ENCODE data around the gene SNORC.
A peak's percentile ranks its signal among the peaks of the same experiment; 100 is the strongest.
"Not testable (repeated sequence)": the region's sequence is repeated elsewhere in the genome, so short reads cannot be mapped to it uniquely, and the experiment has no call there.

Gene SNORC

DNA sequence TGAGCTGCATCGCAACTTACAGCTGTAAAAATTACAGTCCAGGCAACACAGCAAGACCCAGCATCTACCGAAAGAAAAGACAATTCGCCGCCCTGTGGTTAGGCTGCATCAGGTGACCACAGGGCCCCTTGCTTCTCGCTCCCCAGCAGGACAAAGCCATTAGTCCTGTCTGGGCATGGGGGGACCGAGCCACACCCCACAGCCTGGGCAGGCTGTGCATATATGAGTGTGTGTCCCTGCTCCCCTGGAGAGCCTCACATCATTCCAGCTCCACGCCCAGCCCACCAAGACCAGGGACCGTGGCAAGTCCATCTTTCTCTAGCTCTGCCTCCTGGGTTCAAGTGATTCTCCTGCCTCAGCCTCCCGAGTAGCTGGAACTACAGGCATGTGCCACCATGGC, 33.9 kb downstream of the SNORC start:
- Histone ChIP-seq H3K4me1 (ENCODE audit: insufficient read depth, low read length) (peaks cover 14% of the 10 kb centered on the region), H3K36me3 (ENCODE audit: insufficient read depth, low read length) (no peaks in the 10 kb centered on the region), H3K9me3 (ENCODE audit: control insufficient read depth, insufficient read depth, low read length) (no peaks in the 10 kb centered on the region), H3K9ac (ENCODE audit: low read depth, low read length) (no peak overlapping the region)

DNA sequence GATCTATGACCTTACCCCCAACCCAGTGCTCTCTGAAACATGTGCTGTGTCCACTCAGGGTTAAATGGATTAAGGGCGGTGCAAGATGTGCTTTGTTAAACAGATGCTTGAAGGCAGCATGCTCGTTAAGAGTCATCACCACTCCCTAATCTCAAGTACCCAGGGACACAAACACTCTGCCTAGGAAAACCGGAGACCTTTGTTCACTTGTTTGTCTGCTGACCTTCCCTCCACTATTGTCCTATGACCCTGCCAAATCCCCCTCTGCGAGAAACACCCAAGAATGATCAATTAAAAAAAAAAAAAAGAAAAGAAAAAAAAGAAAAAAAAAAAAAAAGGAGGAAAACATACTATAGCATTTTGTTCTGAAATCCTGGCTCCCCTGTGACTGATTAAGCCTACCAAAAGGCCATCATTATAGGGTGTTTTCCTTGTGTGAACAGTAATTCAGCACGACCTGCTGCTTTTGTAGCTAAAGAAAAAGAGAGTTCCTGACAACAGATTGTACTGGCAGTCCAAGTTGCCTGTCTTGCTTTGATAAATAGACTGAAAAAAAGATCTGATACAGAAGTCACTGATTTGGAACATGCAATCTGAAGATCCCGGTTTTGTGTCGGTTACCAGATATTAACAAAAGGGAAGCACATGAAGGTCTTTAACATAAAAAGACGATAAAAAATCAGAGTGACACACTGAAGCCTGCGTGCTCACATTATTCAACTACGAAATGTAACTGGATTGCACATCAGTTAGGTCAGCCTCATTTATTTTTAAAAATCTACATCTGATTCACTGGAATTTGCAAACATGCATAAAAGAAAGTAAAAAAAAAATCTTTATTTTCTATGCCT, 37.0 kb downstream of the SNORC start:
- not testable (repeated sequence) for H3K4me1 ChIP-seq (ENCODE audit: insufficient read depth, low read length); H3K36me3 ChIP-seq (ENCODE audit: insufficient read depth, low read length); H3K9me3 ChIP-seq (ENCODE audit: control insufficient read depth, insufficient read depth, low read length); H3K9ac ChIP-seq (ENCODE audit: low read depth, low read length)

DNA sequence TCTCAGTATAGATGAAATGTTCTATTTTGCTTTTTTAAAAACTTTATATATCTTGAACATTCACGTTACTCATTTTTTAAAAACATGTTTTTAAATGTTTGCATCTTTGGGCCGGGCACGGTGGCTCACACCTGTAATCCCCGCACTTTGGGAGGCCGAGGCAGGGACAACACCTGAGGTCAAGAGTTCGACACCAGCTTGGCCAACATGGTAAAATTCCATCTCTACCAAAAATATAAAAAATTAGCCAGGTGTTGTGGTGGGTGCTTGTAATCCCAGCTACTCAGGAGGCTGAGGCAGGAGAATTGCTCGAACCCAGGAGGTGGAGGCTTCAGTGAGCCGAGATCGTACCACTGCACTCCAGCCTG, 37.6 kb downstream of the SNORC start:
- not testable (repeated sequence) for H3K4me1 ChIP-seq (ENCODE audit: insufficient read depth, low read length); H3K9me3 ChIP-seq (ENCODE audit: control insufficient read depth, insufficient read depth, low read length); H3K9ac ChIP-seq (ENCODE audit: low read depth, low read length); H3K36me3 ChIP-seq (ENCODE audit: insufficient read depth, low read length)

DNA sequence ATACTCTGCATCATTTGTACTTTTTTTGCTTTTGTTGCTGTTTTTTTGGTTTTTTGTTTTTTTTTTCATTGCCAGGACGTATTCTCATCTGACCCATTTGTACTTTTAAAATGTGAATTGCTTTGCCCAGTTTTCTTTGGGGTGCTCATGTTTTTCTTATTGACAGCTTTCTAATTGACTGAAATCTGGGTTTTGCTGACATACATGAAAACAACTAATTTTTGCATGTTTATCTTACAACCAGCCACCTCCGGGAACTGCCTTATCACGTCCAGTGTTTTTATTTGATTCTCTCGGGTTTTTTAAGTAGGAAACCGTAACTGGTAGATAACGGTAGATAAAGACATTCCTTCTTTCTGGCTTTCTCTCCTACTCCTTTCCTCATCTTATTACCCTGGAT, 38.6 kb downstream of the SNORC start:
- H3K4me1 ChIP-seq (ENCODE audit: insufficient read depth, low read length), result no peaks in the 10 kb centered on the region
- no peak overlapping the region for H3K9ac ChIP-seq (ENCODE audit: low read depth, low read length)
- peaks cover 6% of the 10 kb centered on the region; the same call in 1 of the 2 replicates for H3K9me3 ChIP-seq (ENCODE audit: control insufficient read depth, insufficient read depth, low read length)
- no peaks in the 10 kb centered on the region for H3K36me3 ChIP-seq (ENCODE audit: insufficient read depth, low read length)

DNA sequence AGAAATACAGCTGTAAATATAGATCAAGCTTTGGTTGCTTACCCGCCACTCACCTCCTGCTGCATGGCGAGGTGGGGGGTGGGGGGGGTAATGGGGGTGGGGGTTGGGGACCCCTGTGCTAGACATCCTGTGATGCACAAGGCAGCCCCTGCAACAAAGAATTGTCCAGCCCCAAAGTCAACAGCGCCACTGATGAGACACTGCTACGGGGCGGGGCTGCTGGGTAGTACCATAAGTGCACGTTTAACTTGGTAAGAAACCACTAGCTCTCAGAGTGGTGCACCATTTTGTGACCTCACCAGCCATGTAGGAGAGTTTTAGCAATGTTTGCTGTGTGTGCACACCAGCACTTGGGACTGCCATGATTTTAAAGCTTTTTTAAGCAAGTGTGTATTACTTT, 40.3 kb downstream of the SNORC start:
- Histone ChIP-seq H3K9ac (ENCODE audit: low read depth, low read length) (no peak overlapping the region), H3K36me3 (ENCODE audit: insufficient read depth, low read length) (no peaks in the 10 kb centered on the region), H3K4me1 (ENCODE audit: insufficient read depth, low read length) (no peaks in the 10 kb centered on the region), H3K9me3 (ENCODE audit: control insufficient read depth, insufficient read depth, low read length) (peaks cover 6% of the 10 kb centered on the region; the same call in 1 of the 2 replicates)

DNA sequence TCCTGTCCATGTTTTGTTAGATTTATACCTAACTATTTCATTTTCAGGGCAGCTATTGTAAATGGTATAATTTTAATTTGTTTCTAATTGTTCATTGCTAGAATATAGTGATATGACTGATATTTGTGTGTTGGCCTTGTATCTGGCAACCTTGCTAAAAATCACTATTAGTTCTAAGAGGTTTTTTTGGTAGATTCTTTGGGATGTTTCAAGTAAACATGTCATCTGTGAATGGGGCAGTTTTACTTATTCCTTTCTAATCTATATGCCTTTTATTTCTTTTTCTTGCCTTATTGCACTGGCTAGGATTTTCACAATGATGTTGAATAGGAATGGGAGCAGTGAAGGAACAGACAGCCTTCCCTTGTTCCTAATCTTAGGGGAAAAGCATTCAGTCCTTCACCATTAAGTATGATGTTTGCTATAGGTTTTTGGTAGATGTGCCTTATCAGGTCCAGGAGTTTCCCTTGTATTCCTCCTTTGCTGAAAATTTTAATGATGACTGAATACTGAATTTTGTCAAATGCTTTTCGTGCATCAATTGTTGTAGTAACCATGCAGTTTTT, 41.7 kb downstream of the SNORC start:
- H3K9ac ChIP-seq (ENCODE audit: low read depth, low read length), result no peak overlapping the region
- H3K9me3 ChIP-seq (ENCODE audit: control insufficient read depth, insufficient read depth, low read length), result peaks cover 6% of the 10 kb centered on the region; the same call in 1 of the 2 replicates
- H3K36me3 ChIP-seq (ENCODE audit: insufficient read depth, low read length), result no peaks in the 10 kb centered on the region
- no peaks in the 10 kb centered on the region for H3K4me1 ChIP-seq (ENCODE audit: insufficient read depth, low read length)

DNA sequence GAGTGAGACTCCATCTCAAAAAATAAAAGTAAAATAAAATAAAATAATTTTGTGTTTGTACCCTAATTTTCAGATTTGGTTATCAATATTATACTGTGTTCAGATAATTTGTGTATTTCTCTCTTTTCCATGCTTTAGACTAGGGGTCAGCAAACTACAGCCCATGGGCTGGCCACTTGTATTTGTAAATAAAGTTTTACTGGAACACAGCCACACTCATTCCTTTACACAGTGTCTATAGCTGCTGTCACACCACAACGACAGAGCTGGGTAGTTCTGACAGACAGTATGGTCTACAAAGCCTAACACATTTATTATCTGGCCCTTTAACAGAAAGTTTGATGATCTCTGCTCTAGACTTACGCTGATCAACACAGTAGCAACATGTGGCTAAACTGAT, 43.8 kb downstream of the SNORC start:
- Histone ChIP-seq H3K9ac (ENCODE audit: low read depth, low read length) (no peak overlapping the region), H3K36me3 (ENCODE audit: insufficient read depth, low read length) (no peaks in the 10 kb centered on the region), H3K9me3 (ENCODE audit: control insufficient read depth, insufficient read depth, low read length) (peaks cover 6% of the 10 kb centered on the region; the same call in 1 of the 2 replicates), H3K4me1 (ENCODE audit: insufficient read depth, low read length) (no peaks in the 10 kb centered on the region)

DNA sequence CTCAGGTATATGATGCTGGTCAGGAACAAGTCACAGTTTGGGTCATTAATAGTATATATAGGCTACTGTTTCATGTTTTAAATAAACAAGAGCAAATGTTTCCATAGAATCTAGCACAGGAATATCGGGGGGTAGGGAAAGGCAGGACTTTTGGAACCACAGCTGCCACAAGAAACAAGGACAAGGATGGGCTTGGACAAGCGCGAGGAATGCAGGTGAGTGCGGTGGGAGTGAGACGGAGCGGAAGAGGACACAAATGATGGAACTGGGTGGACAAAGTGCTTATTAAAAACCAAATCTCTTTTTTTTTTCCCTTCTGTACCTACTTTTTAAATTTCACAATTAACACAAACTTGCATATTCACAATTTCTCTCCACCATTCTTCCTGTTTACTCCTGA, 49.1 kb downstream of the SNORC start:
- Histone ChIP-seq H3K9ac (ENCODE audit: low read depth, low read length) (no peak overlapping the region), H3K9me3 (ENCODE audit: control insufficient read depth, insufficient read depth, low read length) (no peaks in the 10 kb centered on the region), H3K4me1 (ENCODE audit: insufficient read depth, low read length) (no peaks in the 10 kb centered on the region), H3K36me3 (ENCODE audit: insufficient read depth, low read length) (no peaks in the 10 kb centered on the region)

DNA sequence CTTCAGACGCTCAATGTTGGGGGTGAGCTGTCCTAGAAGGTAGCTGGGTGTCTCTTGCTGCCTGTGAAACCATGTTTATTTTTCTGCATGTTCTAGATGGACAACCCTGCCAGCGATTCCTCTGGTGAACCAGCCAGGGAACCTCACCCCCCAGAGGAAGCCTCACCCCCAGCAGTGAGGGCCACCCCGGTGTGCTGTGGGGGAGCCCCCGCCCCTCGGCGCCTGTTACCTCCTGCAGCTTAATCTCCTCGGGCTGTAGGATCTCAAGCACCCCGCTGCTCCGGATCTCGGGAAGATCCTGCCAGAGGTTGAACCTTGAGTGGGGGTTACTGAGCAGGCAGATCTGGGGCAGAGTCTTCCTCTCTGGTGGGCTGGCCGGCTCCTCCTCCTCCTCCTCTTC, 50.0 kb downstream of the SNORC start:
- Histone ChIP-seq H3K36me3 (ENCODE audit: insufficient read depth, low read length) (no peaks in the 10 kb centered on the region), H3K9ac (ENCODE audit: low read depth, low read length) (no peak overlapping the region), H3K4me1 (ENCODE audit: insufficient read depth, low read length) (no peaks in the 10 kb centered on the region), H3K9me3 (ENCODE audit: control insufficient read depth, insufficient read depth, low read length) (no peaks in the 10 kb centered on the region)

DNA sequence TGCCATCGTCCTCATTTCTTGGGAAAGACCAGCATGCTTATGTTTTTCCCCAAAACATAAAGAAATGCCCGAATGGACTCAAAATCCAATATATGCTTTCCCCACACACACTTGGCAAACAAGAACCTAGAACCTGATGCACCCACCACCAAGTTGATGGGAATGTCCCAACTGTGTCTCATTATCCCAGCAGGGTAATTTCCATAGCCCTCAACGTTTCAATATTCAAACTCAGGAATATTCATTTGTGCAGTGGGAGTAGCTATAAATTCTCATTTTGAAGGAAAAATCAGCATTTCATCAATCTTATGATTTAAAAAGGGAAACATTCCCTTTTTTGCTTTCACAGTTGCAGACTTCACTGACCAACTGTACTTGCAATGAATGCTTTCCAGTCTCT, 50.7 kb downstream of the SNORC start:
- H3K9me3 ChIP-seq (ENCODE audit: control insufficient read depth, insufficient read depth, low read length), result no peaks in the 10 kb centered on the region
- no peak overlapping the region for H3K9ac ChIP-seq (ENCODE audit: low read depth, low read length)
- no peaks in the 10 kb centered on the region for H3K36me3 ChIP-seq (ENCODE audit: insufficient read depth, low read length)
- H3K4me1 ChIP-seq (ENCODE audit: insufficient read depth, low read length), result peaks cover 4% of the 10 kb centered on the region; the same call in 1 of the 2 replicates

DNA sequence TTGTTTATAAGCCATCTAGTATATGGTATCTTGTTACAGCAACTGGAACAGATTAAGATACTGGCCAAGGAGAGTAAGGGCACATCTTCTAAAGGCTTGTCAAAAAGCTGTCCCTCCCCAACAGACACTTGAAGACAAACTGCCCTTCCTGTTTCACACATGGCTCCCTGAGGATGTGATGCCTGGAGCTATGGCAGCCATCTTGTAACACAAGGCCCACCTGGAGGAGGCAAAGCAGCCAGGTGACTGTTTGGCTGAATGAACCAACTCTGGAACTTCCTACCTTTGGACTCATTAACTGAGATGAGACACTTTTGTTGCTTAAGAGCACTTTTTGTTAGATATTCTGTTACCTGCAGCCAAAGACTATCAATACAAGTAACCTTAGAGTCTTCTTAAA, 54.4 kb downstream of the SNORC start:
- H3K36me3 ChIP-seq (ENCODE audit: insufficient read depth, low read length), result no peaks in the 10 kb centered on the region
- H3K9me3 ChIP-seq (ENCODE audit: control insufficient read depth, insufficient read depth, low read length), result no peaks in the 10 kb centered on the region
- H3K9ac ChIP-seq (ENCODE audit: low read depth, low read length), result no peak overlapping the region
- H3K4me1 ChIP-seq (ENCODE audit: insufficient read depth, low read length), result peaks cover 14% of the 10 kb centered on the region

DNA sequence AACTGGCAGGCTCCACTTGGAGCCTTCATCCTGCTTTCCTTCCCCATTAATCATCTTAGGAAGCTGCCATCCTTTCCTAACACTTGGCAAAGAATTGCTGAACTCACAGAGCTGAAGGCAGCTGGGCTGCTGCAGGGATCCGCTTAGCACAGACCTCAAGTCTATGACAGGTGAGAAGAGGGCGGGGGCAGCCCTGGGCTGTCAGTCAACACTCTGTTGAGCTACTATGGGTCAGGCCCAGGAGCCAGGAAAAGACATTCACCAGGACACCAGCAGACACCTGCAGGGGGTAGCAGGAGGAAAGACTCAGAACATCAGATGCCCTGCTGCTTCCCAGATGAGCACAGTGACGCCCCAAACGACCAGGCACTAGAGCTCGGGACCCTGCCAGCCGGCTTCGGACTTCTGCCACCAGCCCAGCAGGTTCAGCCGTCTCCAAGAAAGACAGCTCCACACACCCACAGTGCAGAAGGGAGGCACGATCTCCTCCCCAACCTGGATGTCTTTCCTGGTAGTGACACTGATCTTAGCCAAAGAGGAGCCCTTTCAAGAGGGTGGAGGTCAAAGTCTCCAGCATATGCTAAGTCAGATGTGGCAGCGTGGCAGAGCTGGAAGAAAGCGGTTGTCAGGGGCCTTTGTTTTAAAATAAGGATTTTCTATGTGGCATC, 55.2 kb downstream of the SNORC start:
- Histone ChIP-seq H3K9ac (ENCODE audit: low read depth, low read length) (no peak overlapping the region), H3K4me1 (ENCODE audit: insufficient read depth, low read length) (peaks cover 16% of the 10 kb centered on the region), H3K36me3 (ENCODE audit: insufficient read depth, low read length) (no peaks in the 10 kb centered on the region), H3K9me3 (ENCODE audit: control insufficient read depth, insufficient read depth, low read length) (no peaks in the 10 kb centered on the region)

DNA sequence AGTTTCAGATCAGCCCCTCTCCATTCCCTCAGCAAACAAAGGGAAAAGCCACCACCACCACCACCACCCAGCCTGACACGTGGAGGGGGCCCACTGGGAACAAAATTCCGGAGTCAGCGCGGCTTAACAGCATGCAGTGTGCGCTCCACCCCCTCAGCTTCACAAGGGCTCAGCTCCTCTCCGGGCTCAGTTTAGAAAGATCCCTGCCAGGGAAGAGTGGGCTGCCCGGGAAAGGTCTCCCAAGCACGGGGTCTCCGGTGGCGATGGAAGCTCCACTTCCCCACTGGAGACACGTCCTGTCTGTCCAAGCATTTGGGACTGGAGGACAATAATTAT, 55.7 kb downstream of the SNORC start:
- Histone ChIP-seq H3K36me3 (ENCODE audit: insufficient read depth, low read length) (no peaks in the 10 kb centered on the region), H3K9ac (ENCODE audit: low read depth, low read length) (no peak overlapping the region), H3K4me1 (ENCODE audit: insufficient read depth, low read length) (peaks cover 16% of the 10 kb centered on the region), H3K9me3 (ENCODE audit: control insufficient read depth, insufficient read depth, low read length) (no peaks in the 10 kb centered on the region)

DNA sequence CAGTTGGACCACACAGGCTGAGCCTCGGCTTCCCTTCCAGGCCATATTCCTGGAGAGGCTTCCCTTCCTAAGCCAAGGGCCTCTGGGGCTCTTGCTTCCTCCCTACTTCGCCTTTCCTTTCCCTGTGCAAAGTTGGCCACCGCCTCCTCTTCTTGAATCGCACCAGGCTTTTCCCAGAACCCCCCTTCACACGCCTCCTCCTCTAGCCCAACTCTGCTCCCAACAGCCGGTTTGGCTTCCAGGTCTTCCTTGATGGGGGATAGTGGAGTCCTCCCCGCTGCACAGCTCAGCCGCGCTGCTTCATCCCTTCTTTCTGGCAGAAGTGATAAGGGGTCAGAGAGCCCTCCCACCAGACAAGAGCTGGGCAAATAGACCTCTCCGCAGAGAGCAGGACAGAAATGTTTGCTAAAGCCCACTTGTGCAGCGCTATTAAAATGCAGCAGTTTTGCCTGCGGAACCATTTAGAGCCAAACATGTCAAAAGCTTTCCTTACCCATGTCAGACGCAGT, 56.4 kb downstream of the SNORC start:
- H3K9me3 ChIP-seq (ENCODE audit: control insufficient read depth, insufficient read depth, low read length), result no peaks in the 10 kb centered on the region

More for the DNA sequence above, 56.4 kb downstream of the SNORC start:
- Histone ChIP-seq H3K36me3 (ENCODE audit: insufficient read depth, low read length) (no peaks in the 10 kb centered on the region), H3K4me1 (ENCODE audit: insufficient read depth, low read length) (peaks cover 16% of the 10 kb centered on the region), H3K9ac (ENCODE audit: low read depth, low read length) (peak overlapping the region; percentile 44; the same call in 1 of the 2 replicates)
